ENCODE results near the gene GATA2. TPM values are rescaled to one million over a fixed set of nuclear protein-coding genes. Genes with fewer than 3 reads are reported as not detected.

GATA2 gene
- total RNA-seq, 3 donors from 2014 or later, result 1.6 to 10.1 (median 8.8) TPM

GRCh38 chr3:128483657-128484403, 9.2 kb downstream of the GATA2 start:
- H3K36me3 ChIP-seq (ENCODE audit: low read depth), result no peaks in the 10 kb centered on the region
- intact Hi-C loops (cut with DNase I, micrococcal nuclease), result no loop called here
- no peak for TF ChIP-seq CTCF (IDR thresholded peaks at IDR 0.05)
- H3K9me3 ChIP-seq, result no peaks in the 10 kb centered on the region
- H3K4me3 ChIP-seq, result no peak overlapping the region
- ATAC-seq, result no peak
- peaks cover 24% of the 10 kb centered on the region for H3K4me1 ChIP-seq (ENCODE audit: low read depth)
- no peak for DNase-seq

- no peaks in the 10 kb centered on the region for H3K9me3 ChIP-seq
- H3K4me3 ChIP-seq, result no peak overlapping the region
- ATAC-seq (no peak), DNase-seq (no peak)
- H3K36me3 ChIP-seq (ENCODE audit: low read depth), result no peaks in the 10 kb centered on the region
- TF ChIP-seq CTCF (IDR thresholded peaks at IDR 0.05), result no peak
- intact Hi-C loops (cut with DNase I, micrococcal nuclease), result no loop called here
- peaks cover 15% of the 10 kb centered on the region for H3K4me1 ChIP-seq (ENCODE audit: low read depth)
Measured at GRCh38 chr3:128482666-128483656, 10.0 kb downstream of the GATA2 start.

GRCh38 chr3:128482175-128482574, 10.8 kb downstream of the GATA2 start:
- Histone ChIP-seq H3K36me3 (ENCODE audit: low read depth) (no peaks in the 10 kb centered on the region), H3K9me3 (no peaks in the 10 kb centered on the region), H3K4me3 (no peak overlapping the region), H3K4me1 (ENCODE audit: low read depth) (peaks cover 7% of the 10 kb centered on the region)
- intact Hi-C loops (cut with DNase I, micrococcal nuclease), result no loop called here
- DNase-seq, result no peak
- ATAC-seq, result no peak
- no peak for TF ChIP-seq CTCF (IDR thresholded peaks at IDR 0.05)

GRCh38 chr3:128481438-128481942, 11.5 kb downstream of the GATA2 start:
- Histone ChIP-seq H3K36me3 (ENCODE audit: low read depth) (no peaks in the 10 kb centered on the region), H3K4me1 (ENCODE audit: low read depth) (peaks cover 2% of the 10 kb centered on the region), H3K4me3 (no peak overlapping the region), H3K9me3 (no peaks in the 10 kb centered on the region)
- intact Hi-C loops (cut with DNase I, micrococcal nuclease), result no loop called here
- no peak for ATAC-seq
- DNase-seq, result no peak
- no peak for TF ChIP-seq CTCF (IDR thresholded peaks at IDR 0.05)

GRCh38 chr3:128480717-128481437, 12.1 kb downstream of the GATA2 start:
- DNase-seq, result no peak
- TF ChIP-seq CTCF (IDR thresholded peaks at IDR 0.05), result no peak
- ATAC-seq, result no peak
- Histone ChIP-seq H3K36me3 (ENCODE audit: low read depth) (no peaks in the 10 kb centered on the region), H3K4me3 (no peak overlapping the region), H3K4me1 (ENCODE audit: low read depth) (no peaks in the 10 kb centered on the region), H3K9me3 (no peaks in the 10 kb centered on the region)
- intact Hi-C loops (cut with DNase I, micrococcal nuclease), result no loop called here

Measured in mucosa of descending colon (tissue), 3 donors.